ENCODE data around the gene GABRD. TPM values are rescaled to one million over a fixed set of nuclear protein-coding genes. Genes with fewer than 3 reads are reported as not detected.

The GABRD gene
- total RNA-seq, 2 donors from 2014 or later, result not detected

GRCh38 chr1:2024451-2024850, 5.3 kb downstream of the GABRD start:
- Mint-ChIP-seq H3K27ac (no peak overlapping the region), H3K4me1 (no peaks in the 10 kb centered on the region), H3K4me3 (no peak overlapping the region), H3K27me3 (ENCODE audit: insufficient read depth) (peaks cover 21% of the 10 kb centered on the region), H3K9me3 (no peaks in the 10 kb centered on the region), H3K36me3 (ENCODE audit: low read depth) (no peaks in the 10 kb centered on the region)
- H3K27ac ChIP-seq (ENCODE audit: low read depth, low read length), result no peak overlapping the region
- no peaks in the 10 kb centered on the region for H3K4me1 ChIP-seq (ENCODE audit: control insufficient read depth, insufficient read depth, low read length)
- WGBS, 2 experiments (ENCODE audit: insufficient coverage in 1 of 2, insufficient read length in 1 of 2), result 91 to 100% methylated on average over 1 to 10 of the region's 10 CpGs
- DNase-seq, result no peak
- H3K9ac ChIP-seq (ENCODE audit: extremely low read depth, low read length, poor library complexity, severe bottlenecking), result no peak overlapping the region
- H3K36me3 ChIP-seq (ENCODE audit: control insufficient read depth, insufficient read depth, low read length), result no peaks in the 10 kb centered on the region
- no peak overlapping the region for H3K4me3 ChIP-seq (ENCODE audit: low read length)
- H3K9me3 ChIP-seq (ENCODE audit: control insufficient read depth, low read length), result no peaks in the 10 kb centered on the region
- TF ChIP-seq, protein P1, sequence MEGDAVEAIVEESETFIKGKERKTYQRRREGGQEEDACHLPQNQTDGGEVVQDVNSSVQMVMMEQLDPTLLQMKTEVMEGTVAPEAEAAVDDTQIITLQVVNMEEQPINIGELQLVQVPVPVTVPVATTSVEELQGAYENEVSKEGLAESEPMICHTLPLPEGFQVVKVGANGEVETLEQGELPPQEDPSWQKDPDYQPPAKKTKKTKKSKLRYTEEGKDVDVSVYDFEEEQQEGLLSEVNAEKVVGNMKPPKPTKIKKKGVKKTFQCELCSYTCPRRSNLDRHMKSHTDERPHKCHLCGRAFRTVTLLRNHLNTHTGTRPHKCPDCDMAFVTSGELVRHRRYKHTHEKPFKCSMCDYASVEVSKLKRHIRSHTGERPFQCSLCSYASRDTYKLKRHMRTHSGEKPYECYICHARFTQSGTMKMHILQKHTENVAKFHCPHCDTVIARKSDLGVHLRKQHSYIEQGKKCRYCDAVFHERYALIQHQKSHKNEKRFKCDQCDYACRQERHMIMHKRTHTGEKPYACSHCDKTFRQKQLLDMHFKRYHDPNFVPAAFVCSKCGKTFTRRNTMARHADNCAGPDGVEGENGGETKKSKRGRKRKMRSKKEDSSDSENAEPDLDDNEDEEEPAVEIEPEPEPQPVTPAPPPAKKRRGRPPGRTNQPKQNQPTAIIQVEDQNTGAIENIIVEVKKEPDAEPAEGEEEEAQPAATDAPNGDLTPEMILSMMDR (conservative IDR thresholded peaks at IDR 0.05), result no peak
- H3K27me3 ChIP-seq (ENCODE audit: control insufficient read depth, insufficient read depth, low read length, poor library complexity, severe bottlenecking), result peaks cover 21% of the 10 kb centered on the region

GRCh38 chr1:2024887-2025286, 5.7 kb downstream of the GABRD start:
- Histone ChIP-seq H3K36me3 (ENCODE audit: control insufficient read depth, insufficient read depth, low read length) (no peaks in the 10 kb centered on the region), H3K9ac (ENCODE audit: extremely low read depth, low read length, poor library complexity, severe bottlenecking) (no peak overlapping the region), H3K27me3 (ENCODE audit: control insufficient read depth, insufficient read depth, low read length, poor library complexity, severe bottlenecking) (peaks cover 17% of the 10 kb centered on the region), H3K4me3 (ENCODE audit: low read length) (no peak overlapping the region), H3K27ac (ENCODE audit: low read depth, low read length) (no peak overlapping the region), H3K9me3 (ENCODE audit: control insufficient read depth, low read length) (no peaks in the 10 kb centered on the region), H3K4me1 (ENCODE audit: control insufficient read depth, insufficient read depth, low read length) (no peaks in the 10 kb centered on the region)
- Mint-ChIP-seq H3K4me1 (no peaks in the 10 kb centered on the region), H3K27me3 (ENCODE audit: insufficient read depth) (peaks cover 18% of the 10 kb centered on the region), H3K4me3 (no peak overlapping the region), H3K9me3 (no peaks in the 10 kb centered on the region), H3K36me3 (ENCODE audit: low read depth) (no peaks in the 10 kb centered on the region), H3K27ac (no peak overlapping the region)
- DNase-seq, result no peak
- 88 to 90% methylated on average over 18 of the region's 18 CpGs for WGBS, 2 experiments (ENCODE audit: insufficient coverage in 1 of 2, insufficient read length in 1 of 2)
- TF ChIP-seq, protein P1 (conservative IDR thresholded peaks at IDR 0.05), result no peak

- peaks cover 12% of the 10 kb centered on the region for H3K27me3 Mint-ChIP-seq (ENCODE audit: insufficient read depth)
- Histone ChIP-seq H3K9ac (ENCODE audit: extremely low read depth, low read length, poor library complexity, severe bottlenecking) (no peak overlapping the region), H3K36me3 (ENCODE audit: control insufficient read depth, insufficient read depth, low read length) (no peaks in the 10 kb centered on the region), H3K27ac (ENCODE audit: low read depth, low read length) (no peak overlapping the region), H3K9me3 (ENCODE audit: control insufficient read depth, low read length) (no peaks in the 10 kb centered on the region), H3K4me1 (ENCODE audit: control insufficient read depth, insufficient read depth, low read length) (no peaks in the 10 kb centered on the region), H3K4me3 (ENCODE audit: low read length) (no peak overlapping the region), H3K27me3 (ENCODE audit: control insufficient read depth, insufficient read depth, low read length, poor library complexity, severe bottlenecking) (peaks cover 10% of the 10 kb centered on the region)
- H3K9me3 Mint-ChIP-seq, result no peaks in the 10 kb centered on the region
- H3K4me1 Mint-ChIP-seq, result no peaks in the 10 kb centered on the region
- no peak for DNase-seq
- no peak overlapping the region for H3K4me3 Mint-ChIP-seq
- H3K36me3 Mint-ChIP-seq (ENCODE audit: low read depth), result no peaks in the 10 kb centered on the region
- 92 to 97% methylated on average over 23 to 39 of the region's 39 CpGs for WGBS, 2 experiments (ENCODE audit: insufficient coverage in 1 of 2, insufficient read length in 1 of 2)
- no peak overlapping the region for H3K27ac Mint-ChIP-seq
- TF ChIP-seq, protein P1 (conservative IDR thresholded peaks at IDR 0.05), result no peak
Observed at GRCh38 chr1:2025491-2025981, 6.4 kb downstream of the GABRD start.

Measured in endodermal cell (in vitro differentiated cells).